ENCODE data around the gene PGBD2. TPM values are rescaled to one million over a fixed set of nuclear protein-coding genes. Genes with fewer than 3 reads are reported as not detected.

The PGBD2 gene
- total RNA-seq, 1 donor from 2014 or later, result 10.8 TPM

GRCh38 chr1:248900637-248901036 lies 5.4 kb upstream of the PGBD2 start:
- H3K27ac Mint-ChIP-seq (ENCODE audit: unreplicated experiment), result no peak overlapping the region
- no peaks in the 10 kb centered on the region for H3K4me1 Mint-ChIP-seq
- H3K27me3 Mint-ChIP-seq (ENCODE audit: low read depth), result peaks cover 57% of the 10 kb centered on the region
- H3K36me3 Mint-ChIP-seq (ENCODE audit: low read depth), result no peaks in the 10 kb centered on the region
- H3K4me3 Mint-ChIP-seq, result no peak overlapping the region
- no peaks in the 10 kb centered on the region for H3K9me3 Mint-ChIP-seq
- TF ChIP-seq, protein P1, sequence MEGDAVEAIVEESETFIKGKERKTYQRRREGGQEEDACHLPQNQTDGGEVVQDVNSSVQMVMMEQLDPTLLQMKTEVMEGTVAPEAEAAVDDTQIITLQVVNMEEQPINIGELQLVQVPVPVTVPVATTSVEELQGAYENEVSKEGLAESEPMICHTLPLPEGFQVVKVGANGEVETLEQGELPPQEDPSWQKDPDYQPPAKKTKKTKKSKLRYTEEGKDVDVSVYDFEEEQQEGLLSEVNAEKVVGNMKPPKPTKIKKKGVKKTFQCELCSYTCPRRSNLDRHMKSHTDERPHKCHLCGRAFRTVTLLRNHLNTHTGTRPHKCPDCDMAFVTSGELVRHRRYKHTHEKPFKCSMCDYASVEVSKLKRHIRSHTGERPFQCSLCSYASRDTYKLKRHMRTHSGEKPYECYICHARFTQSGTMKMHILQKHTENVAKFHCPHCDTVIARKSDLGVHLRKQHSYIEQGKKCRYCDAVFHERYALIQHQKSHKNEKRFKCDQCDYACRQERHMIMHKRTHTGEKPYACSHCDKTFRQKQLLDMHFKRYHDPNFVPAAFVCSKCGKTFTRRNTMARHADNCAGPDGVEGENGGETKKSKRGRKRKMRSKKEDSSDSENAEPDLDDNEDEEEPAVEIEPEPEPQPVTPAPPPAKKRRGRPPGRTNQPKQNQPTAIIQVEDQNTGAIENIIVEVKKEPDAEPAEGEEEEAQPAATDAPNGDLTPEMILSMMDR (conservative IDR thresholded peaks at IDR 0.05), result no peak
- no peak for DNase-seq (ENCODE audit: low read depth, low spot score)

GRCh38 chr1:248901578-248901977 lies 4.5 kb upstream of the PGBD2 start:
- Mint-ChIP-seq H3K4me3 (no peak overlapping the region), H3K4me1 (peaks cover under 1% of the 10 kb centered on the region), H3K9me3 (no peaks in the 10 kb centered on the region), H3K27ac (ENCODE audit: unreplicated experiment) (no peak overlapping the region), H3K36me3 (ENCODE audit: low read depth) (no peaks in the 10 kb centered on the region), H3K27me3 (ENCODE audit: low read depth) (peaks cover 50% of the 10 kb centered on the region)
- DNase-seq (ENCODE audit: low read depth, low spot score), result no peak
- TF ChIP-seq, protein P1 (conservative IDR thresholded peaks at IDR 0.05), result no peak

- Mint-ChIP-seq H3K27ac (ENCODE audit: unreplicated experiment) (no peak overlapping the region), H3K27me3 (ENCODE audit: low read depth) (peaks cover 34% of the 10 kb centered on the region), H3K36me3 (ENCODE audit: low read depth) (peaks cover 7% of the 10 kb centered on the region), H3K4me3 (peak overlapping the region; percentile 9), H3K9me3 (no peaks in the 10 kb centered on the region), H3K4me1 (peaks cover 25% of the 10 kb centered on the region)
- no peak for DNase-seq (ENCODE audit: low read depth, low spot score)
- TF ChIP-seq, protein P1 (conservative IDR thresholded peaks at IDR 0.05), result no peak
Measured at GRCh38 chr1:248904437-248905216, 1.4 kb upstream of the PGBD2 start.

- Mint-ChIP-seq H3K36me3 (ENCODE audit: low read depth) (peaks cover 11% of the 10 kb centered on the region), H3K27me3 (ENCODE audit: low read depth) (peaks cover 24% of the 10 kb centered on the region), H3K27ac (ENCODE audit: unreplicated experiment) (peak overlapping the region; percentile 46), H3K9me3 (no peaks in the 10 kb centered on the region), H3K4me3 (peak overlapping the region; percentile 88), H3K4me1 (peaks cover 25% of the 10 kb centered on the region)
- no peak for DNase-seq (ENCODE audit: low read depth, low spot score)
- TF ChIP-seq, protein P1 (conservative IDR thresholded peaks at IDR 0.05), result no peak
Measured at GRCh38 chr1:248905662-248906008, 400 bp upstream of the PGBD2 start.

GRCh38 chr1:248906753-248907661 lies 972 bp downstream of the PGBD2 start:
- TF ChIP-seq, protein P1 (conservative IDR thresholded peaks at IDR 0.05), result no peak
- no peaks in the 10 kb centered on the region for H3K9me3 Mint-ChIP-seq
- peak overlapping the region; percentile 98 for H3K4me3 Mint-ChIP-seq
- peak overlapping the region; percentile 100 for H3K27ac Mint-ChIP-seq (ENCODE audit: unreplicated experiment)
- H3K36me3 Mint-ChIP-seq (ENCODE audit: low read depth), result peaks cover 14% of the 10 kb centered on the region
- H3K27me3 Mint-ChIP-seq (ENCODE audit: low read depth), result peaks cover 13% of the 10 kb centered on the region
- H3K4me1 Mint-ChIP-seq, result peaks cover 25% of the 10 kb centered on the region
- no peak for DNase-seq (ENCODE audit: low read depth, low spot score)
